GM23248 (cell line): Measurements from ENCODE around the gene ST7. TPM values are rescaled to one million over a fixed set of nuclear protein-coding genes. Genes with fewer than 3 reads are reported as not detected.

Source experiments
- DNase-seq: peaks from one replicate; pipeline ENCODE4 v3.0.0-alpha.2; 2015
- H2AFZ ChIP-seq: fragments of 200-600 bp; sonication (generic); 2 replicates; pipeline ENCODE4 v1.6.1; 2016; ENCODE audit warnings: antibody characterized with exemption
- H3F3A ChIP-seq: fragments of 200-600 bp; sonication (generic); 2 replicates; pipeline ENCODE4 v1.6.1; 2016; ENCODE audit warnings: mild to moderate bottlenecking, antibody characterized with exemption, mixed run types; ENCODE audit not compliant: insufficient read depth
- H3K27ac ChIP-seq: fragments of 200-600 bp; sonication (generic); 2 replicates; pipeline ENCODE4 v1.5.1; 2016; ENCODE audit warnings: mild to moderate bottlenecking
- H3K27me3 ChIP-seq: fragments of 200-600 bp; sonication (generic); replicated peaks from 2 replicates; pipeline ENCODE4 v1.6.1; 2016; ENCODE audit warnings: mild to moderate bottlenecking; ENCODE audit not compliant: insufficient read depth
- H3K36me3 ChIP-seq: fragments of 200-600 bp; sonication (generic); 2 replicates; pipeline ENCODE4 v1.6.1; 2016; ENCODE audit warnings: low read depth, mild to moderate bottlenecking
- H3K4me1 ChIP-seq: fragments of 200-600 bp; sonication (generic); 2 replicates; pipeline ENCODE4 v1.6.1; 2016; ENCODE audit warnings: mild to moderate bottlenecking; ENCODE audit not compliant: insufficient read depth
- H3K4me2 ChIP-seq: fragments of 200-600 bp; sonication (generic); one replicate; pipeline ENCODE4 v1.6.1; 2016; ENCODE audit warnings: mild to moderate bottlenecking; ENCODE audit not compliant: unreplicated experiment
- H3K4me3 ChIP-seq: fragments of 200-600 bp; sonication (generic); 2 replicates; pipeline ENCODE4 v1.5.1; 2016; ENCODE audit warnings: mild to moderate bottlenecking
- H3K79me2 ChIP-seq: fragments of 200-600 bp; sonication (generic); 2 replicates; pipeline ENCODE4 v1.6.1; 2016; ENCODE audit warnings: mild to moderate bottlenecking; ENCODE audit not compliant: insufficient read depth
- H3K9ac ChIP-seq: fragments of 200-600 bp; sonication (generic); 2 replicates; pipeline ENCODE4 v1.6.1; 2016; ENCODE audit warnings: mild to moderate bottlenecking
- H3K9me2 ChIP-seq: fragments of 200-600 bp; sonication (generic); 2 replicates; pipeline ENCODE4 v1.6.1; 2016; ENCODE audit warnings: mixed run types, mild to moderate bottlenecking, moderate library complexity; ENCODE audit not compliant: insufficient read depth
- H3K9me3 ChIP-seq: fragments of 200-600 bp; sonication (generic); one replicate; pipeline ENCODE4 v1.6.1; 2017; ENCODE audit warnings: low read depth
- H4K20me1 ChIP-seq: fragments of 200-600 bp; sonication (generic); 2 replicates; pipeline ENCODE4 v1.6.0; 2016; ENCODE audit not compliant: insufficient read depth
- EZH2 ChIP-seq: fragments of 200-600 bp; sonication (generic); IDR thresholded peaks from 2 replicates; pipeline ENCODE4 v1.6.1; 2018; ENCODE audit warnings: antibody characterized with exemption, mild to moderate bottlenecking; ENCODE audit not compliant: insufficient read depth, poor library complexity, severe bottlenecking
- EZH2phosphoT487 ChIP-seq: fragments of 200-600 bp; sonication (generic); IDR thresholded peaks from 2 replicates; pipeline ENCODE4 v1.6.1; 2018; ENCODE audit warnings: antibody characterized with exemption, moderate library complexity, mild to moderate bottlenecking, low read depth; ENCODE audit not compliant: insufficient read depth
- WGBS, 2 experiments: methylation state at CpG; one replicate each; pipeline ENCODE4 v1.1.6; 2015 to 2017; ENCODE audit warnings: low lambda C conversion rate in 2 of 2, low coverage in 1 of 2; ENCODE audit errors: missing lambda C conversion rate in 2 of 2; 5-methylcytosine and 5-hydroxymethylcytosine counted together
- in situ Hi-C: fragments of 300-500 bp; cut with MboI; formaldehyde crosslinking; loops from 2 replicates; pipeline ENCODE4 v1.15.0; 2020
- polyA plus RNA-seq: library from polyadenylated mRNA; unstranded; fragments of >200 nt; fragmentation: Nextera tagmentation; extraction: Ambion mirVana; gene quantifications from 2 replicates; pipeline ENCODE4 v1.2.1, GENCODE V29; 2016
- total RNA-seq: library from RNA; depleted of rRNA; stranded (reverse); fragments of >200 nt; shearing (Covaris generic); gene quantifications from 2 replicates; pipeline ENCODE4 v1.2.3, GENCODE V29; 2014

Gene ST7
- total and polyA plus RNA-seq, 2 experiments from 2014 or later = 17.8 to 21.9 TPM

DNA sequence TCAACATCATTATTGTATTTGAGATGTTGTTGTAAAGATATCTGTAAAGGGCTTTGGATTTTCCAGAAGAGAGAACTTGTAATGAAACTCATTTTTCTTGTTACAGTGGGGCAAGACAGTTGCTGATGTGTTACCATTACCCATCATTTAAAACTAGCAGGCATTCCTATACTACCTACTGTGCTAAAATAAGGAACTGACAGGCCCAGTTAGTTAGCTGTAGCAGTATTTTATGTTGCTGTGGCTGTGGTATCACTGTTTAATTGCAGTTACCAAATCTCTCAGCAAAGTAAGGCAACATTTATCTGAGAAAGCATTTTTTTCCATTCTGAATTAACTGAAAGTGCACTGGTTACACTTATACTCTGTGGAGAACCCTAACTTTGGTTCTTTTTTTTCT is 9.9 kb downstream of the ST7 start:
- H3K27ac ChIP-seq = no peak overlapping the region
- peaks cover 11% of the 10 kb centered on the region; the same call in 1 of the 2 replicates for H3F3A ChIP-seq
- H3K79me2 ChIP-seq = peaks cover 96% of the 10 kb centered on the region

DNA sequence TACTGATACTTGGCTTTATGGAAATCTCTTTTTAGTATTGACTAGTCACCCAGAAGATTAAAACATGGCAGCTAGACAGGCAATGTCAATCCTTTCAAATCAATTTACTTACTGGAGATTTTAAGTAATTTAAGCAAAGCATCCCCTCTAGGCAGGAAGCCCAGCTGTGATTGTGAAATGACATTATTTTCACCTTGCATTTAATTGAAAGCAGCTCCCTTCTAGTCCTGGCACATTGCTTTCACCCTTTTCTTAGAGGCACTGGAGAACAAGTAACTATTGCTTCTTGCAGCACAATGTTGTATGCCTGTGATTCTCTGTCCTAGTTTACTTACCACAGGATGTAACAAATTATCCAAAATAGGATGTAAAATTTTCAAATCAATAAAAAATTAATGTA is 13.3 kb downstream of the ST7 start:
- peaks cover 95% of the 10 kb centered on the region for H3K79me2 ChIP-seq
- no peaks in the 10 kb centered on the region for H3K9me2 ChIP-seq
- in situ Hi-C loops = no loop called here
- no peaks in the 10 kb centered on the region; the same call in 1 of the 2 replicates for H3K4me1 ChIP-seq
- H3F3A ChIP-seq = peaks cover 11% of the 10 kb centered on the region; the same call in 1 of the 2 replicates
- H3K4me2 ChIP-seq = no peak overlapping the region
- H3K4me3 ChIP-seq = no peak overlapping the region
- H3K9ac ChIP-seq = no peak overlapping the region
- no peak overlapping the region for H3K27ac ChIP-seq
- TF ChIP-seq EZH2phosphoT487 (no peak), EZH2 (no peak)
- DNase-seq = no peak
- no peak overlapping the region for H2AFZ ChIP-seq
- H3K27me3 ChIP-seq = no peaks in the 10 kb centered on the region
- no peaks in the 10 kb centered on the region for H3K36me3 ChIP-seq
- no peaks in the 10 kb centered on the region for H4K20me1 ChIP-seq
- H3K9me3 ChIP-seq = no peaks in the 10 kb centered on the region

More for the DNA sequence above, 9.9 kb downstream of the ST7 start:
- Histone ChIP-seq H3K27me3 (no peaks in the 10 kb centered on the region), H3K4me1 (no peaks in the 10 kb centered on the region), H2AFZ (no peak overlapping the region), H3K9me3 (no peaks in the 10 kb centered on the region), H3K9ac (no peak overlapping the region), H3K4me3 (no peak overlapping the region), H4K20me1 (no peaks in the 10 kb centered on the region), H3K4me2 (no peak overlapping the region), H3K9me2 (no peaks in the 10 kb centered on the region), H3K36me3 (no peaks in the 10 kb centered on the region)
- no peak for TF ChIP-seq EZH2
- no peak for TF ChIP-seq EZH2phosphoT487
- in situ Hi-C loops = no loop called here
- no peak for DNase-seq

DNA sequence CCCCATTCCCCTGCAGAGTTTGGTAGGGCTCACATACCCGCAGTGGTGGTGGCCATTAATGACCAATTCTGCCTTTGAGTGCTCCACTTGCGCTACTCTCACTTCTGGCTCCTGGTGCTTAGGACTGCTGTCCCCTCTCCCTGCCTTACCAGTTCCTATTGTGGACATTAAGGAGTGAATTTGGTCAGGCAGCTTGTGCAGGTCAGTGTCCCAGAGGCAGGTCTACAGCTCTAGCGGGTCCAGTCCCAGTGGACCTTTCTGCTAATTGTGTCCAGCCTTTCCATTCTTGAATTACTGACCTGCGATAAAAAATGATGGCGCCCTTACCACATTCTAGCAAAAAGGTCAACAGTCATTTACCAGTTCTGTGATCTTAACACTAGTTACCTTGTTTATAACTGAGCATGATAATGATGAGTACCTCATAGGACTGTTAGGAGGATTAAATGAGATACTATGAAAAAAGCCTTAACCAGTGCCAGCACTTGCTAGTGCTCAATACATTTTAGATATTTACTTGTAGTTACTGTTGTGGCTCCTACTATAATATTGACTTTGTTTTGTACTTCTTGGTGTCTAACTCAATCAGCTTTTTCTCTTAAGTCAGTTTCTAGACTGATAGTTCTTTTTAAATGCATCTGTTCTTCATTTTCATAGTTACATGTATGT is 14.1 kb downstream of the ST7 start:
- H3K27me3 ChIP-seq = no peaks in the 10 kb centered on the region
- 99% methylated on average over 5 of the region's 5 CpGs for WGBS, 2 experiments
- H3K36me3 ChIP-seq = no peaks in the 10 kb centered on the region
- H3F3A ChIP-seq = peaks cover 11% of the 10 kb centered on the region; the same call in 1 of the 2 replicates
- no peaks in the 10 kb centered on the region for H3K9me3 ChIP-seq
- no peaks in the 10 kb centered on the region; the same call in 1 of the 2 replicates for H3K4me1 ChIP-seq
- H3K79me2 ChIP-seq = peaks cover 95% of the 10 kb centered on the region
- no peaks in the 10 kb centered on the region for H4K20me1 ChIP-seq
- no peak for DNase-seq
- no peak overlapping the region for H3K9ac ChIP-seq
- in situ Hi-C loops = no loop called here
- H3K27ac ChIP-seq = no peak overlapping the region
- no peak overlapping the region for H3K4me3 ChIP-seq
- TF ChIP-seq EZH2phosphoT487 (no peak), EZH2 (no peak)
- H3K9me2 ChIP-seq = no peaks in the 10 kb centered on the region
- no peak overlapping the region for H2AFZ ChIP-seq
- no peak overlapping the region for H3K4me2 ChIP-seq

DNA sequence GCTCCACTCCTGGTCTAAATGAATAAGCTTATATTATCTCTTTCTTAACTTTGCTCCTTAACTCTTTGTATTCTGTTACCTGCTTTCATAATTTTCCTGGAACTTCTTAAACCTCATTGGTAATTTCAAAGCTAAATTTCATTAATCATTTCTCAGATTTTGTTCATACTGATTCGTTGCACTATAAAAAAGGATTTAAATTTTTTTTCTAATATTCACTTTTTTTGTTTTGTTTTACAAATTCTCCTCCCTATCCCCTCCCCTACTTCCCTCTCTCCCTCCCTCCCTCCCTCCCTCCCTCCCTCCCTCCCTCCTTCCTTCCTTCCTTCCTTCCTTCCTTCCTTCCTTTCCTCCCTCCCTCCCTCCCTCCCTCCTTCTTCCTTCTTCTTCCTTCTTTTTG is 14.7 kb downstream of the ST7 start:
- in situ Hi-C loops = no loop called here
- no peaks in the 10 kb centered on the region for H3K36me3 ChIP-seq
- DNase-seq = no peak
- TF ChIP-seq EZH2 (no peak), EZH2phosphoT487 (no peak)
- H4K20me1 ChIP-seq = no peaks in the 10 kb centered on the region
- no peak overlapping the region for H2AFZ ChIP-seq
- H3K9ac ChIP-seq = no peak overlapping the region
- H3K27ac ChIP-seq = no peak overlapping the region
- peaks cover 95% of the 10 kb centered on the region for H3K79me2 ChIP-seq
- H3K4me1 ChIP-seq = no peaks in the 10 kb centered on the region; the same call in 1 of the 2 replicates
- H3K9me2 ChIP-seq = no peaks in the 10 kb centered on the region
- WGBS, 2 experiments = 97 to 100% methylated on average over 1 of the region's 1 CpG
- H3K27me3 ChIP-seq = no peaks in the 10 kb centered on the region
- no peak overlapping the region for H3K4me3 ChIP-seq
- no peak overlapping the region for H3K4me2 ChIP-seq
- H3K9me3 ChIP-seq = no peaks in the 10 kb centered on the region
- H3F3A ChIP-seq = peaks cover 11% of the 10 kb centered on the region; the same call in 1 of the 2 replicates

DNA sequence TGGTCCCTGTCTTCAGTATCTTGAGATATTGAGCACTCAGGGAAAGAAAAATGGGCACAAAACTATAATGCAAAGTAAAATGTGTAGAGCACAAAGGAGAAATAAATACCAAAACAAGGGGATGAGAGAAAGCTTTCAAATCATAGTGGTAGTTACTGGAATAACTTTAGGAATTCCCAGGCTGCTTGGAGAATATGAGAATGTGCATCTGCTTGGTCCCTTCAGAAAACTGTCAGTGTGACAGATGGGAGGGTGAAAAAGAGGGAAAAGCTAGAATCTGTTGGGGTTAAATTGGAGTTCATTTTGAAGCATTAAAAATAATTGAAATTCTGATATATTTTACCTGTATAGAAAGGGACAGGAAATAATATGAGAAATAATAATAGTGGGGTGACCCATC is 15.3 kb downstream of the ST7 start:
- H3K9ac ChIP-seq = no peak overlapping the region
- no peak for DNase-seq
- no peak overlapping the region for H3K4me3 ChIP-seq
- H4K20me1 ChIP-seq = no peaks in the 10 kb centered on the region
- H3K9me2 ChIP-seq = no peaks in the 10 kb centered on the region
- H2AFZ ChIP-seq = no peak overlapping the region
- H3K4me2 ChIP-seq = no peak overlapping the region
- H3K27me3 ChIP-seq = no peaks in the 10 kb centered on the region
- H3K4me1 ChIP-seq = no peaks in the 10 kb centered on the region; the same call in 1 of the 2 replicates
- peaks cover 11% of the 10 kb centered on the region; the same call in 1 of the 2 replicates for H3F3A ChIP-seq
- H3K27ac ChIP-seq = no peak overlapping the region
- in situ Hi-C loops = no loop called here
- H3K79me2 ChIP-seq = peaks cover 95% of the 10 kb centered on the region
- TF ChIP-seq EZH2phosphoT487 = no peak
- no peak for TF ChIP-seq EZH2
- no peaks in the 10 kb centered on the region for H3K9me3 ChIP-seq
- H3K36me3 ChIP-seq = no peaks in the 10 kb centered on the region
